ENCODE data around the gene FILIP1L.

- TF ChIP-seq, protein P1, sequence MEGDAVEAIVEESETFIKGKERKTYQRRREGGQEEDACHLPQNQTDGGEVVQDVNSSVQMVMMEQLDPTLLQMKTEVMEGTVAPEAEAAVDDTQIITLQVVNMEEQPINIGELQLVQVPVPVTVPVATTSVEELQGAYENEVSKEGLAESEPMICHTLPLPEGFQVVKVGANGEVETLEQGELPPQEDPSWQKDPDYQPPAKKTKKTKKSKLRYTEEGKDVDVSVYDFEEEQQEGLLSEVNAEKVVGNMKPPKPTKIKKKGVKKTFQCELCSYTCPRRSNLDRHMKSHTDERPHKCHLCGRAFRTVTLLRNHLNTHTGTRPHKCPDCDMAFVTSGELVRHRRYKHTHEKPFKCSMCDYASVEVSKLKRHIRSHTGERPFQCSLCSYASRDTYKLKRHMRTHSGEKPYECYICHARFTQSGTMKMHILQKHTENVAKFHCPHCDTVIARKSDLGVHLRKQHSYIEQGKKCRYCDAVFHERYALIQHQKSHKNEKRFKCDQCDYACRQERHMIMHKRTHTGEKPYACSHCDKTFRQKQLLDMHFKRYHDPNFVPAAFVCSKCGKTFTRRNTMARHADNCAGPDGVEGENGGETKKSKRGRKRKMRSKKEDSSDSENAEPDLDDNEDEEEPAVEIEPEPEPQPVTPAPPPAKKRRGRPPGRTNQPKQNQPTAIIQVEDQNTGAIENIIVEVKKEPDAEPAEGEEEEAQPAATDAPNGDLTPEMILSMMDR (IDR thresholded peaks at IDR 0.05) = no peak
- no peak for TF ChIP-seq POLR2A (IDR thresholded peaks at IDR 0.05)
Observed at GRCh38 chr3:100157685-100158084, 43.4 kb upstream of the FILIP1L start.

All from vagina (tissue), 2 donors.